ENCODE measurements around the gene POLN. TPM values are rescaled to one million over a fixed set of nuclear protein-coding genes. Genes with fewer than 3 reads are reported as not detected.

POLN gene
- total RNA-seq, 4 donors from 2014 or later, result 0.91 to 8.0 (median 1.2) TPM

DNA sequence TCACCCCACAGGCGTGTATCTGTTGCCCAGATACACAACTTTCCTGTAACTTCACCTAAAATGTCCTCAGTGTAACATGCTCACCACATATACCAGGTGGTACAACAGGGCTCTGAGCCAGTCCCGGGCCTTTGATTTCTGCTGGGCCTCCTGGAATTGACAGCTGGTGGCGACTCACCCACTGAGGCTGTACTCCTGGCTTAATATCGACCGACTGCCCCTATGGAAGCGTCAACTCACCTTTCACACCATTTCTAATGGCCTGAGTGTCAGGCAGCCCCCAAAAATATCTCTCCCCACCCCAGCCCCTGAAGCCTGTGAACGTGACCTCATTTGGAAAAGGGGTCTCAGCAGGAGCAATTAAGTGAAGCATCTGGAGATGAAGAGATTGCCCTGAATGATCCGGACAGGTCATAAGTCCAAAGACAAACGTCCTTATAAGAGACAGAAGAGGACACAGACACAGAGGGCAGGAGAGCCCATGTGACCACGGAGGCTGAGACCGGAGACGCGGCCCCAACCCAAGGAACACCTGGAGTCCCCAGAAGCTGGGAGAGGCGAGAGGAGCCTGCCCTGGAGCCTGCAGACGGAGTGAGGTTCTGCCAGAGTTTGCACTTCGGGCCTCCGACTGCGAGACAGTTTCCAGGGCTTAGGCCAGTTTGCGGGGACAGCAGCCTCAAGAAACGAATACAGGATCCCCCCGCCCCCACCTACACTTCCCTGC is 32.6 kb upstream of the POLN start:
- WGBS, result 89% methylated on average over 20 of the region's 21 CpGs
- Histone ChIP-seq H3K27ac (no peak overlapping the region), H3K36me3 (peaks cover 10% of the 10 kb centered on the region), H3K27me3 (no peaks in the 10 kb centered on the region), H3K9me3 (no peaks in the 10 kb centered on the region), H3K4me1 (no peaks in the 10 kb centered on the region), H3K4me3 (no peak overlapping the region)
- no peak for DNase-seq (ENCODE audit: low spot score in 2 of 2)
- TF ChIP-seq POLR2AphosphoS5 (IDR thresholded peaks at IDR 0.05) (no peak), EP300 (IDR thresholded peaks at IDR 0.05) (no peak), POLR2A (IDR thresholded peaks at IDR 0.05) (no peak)
- TF ChIP-seq, protein P1, sequence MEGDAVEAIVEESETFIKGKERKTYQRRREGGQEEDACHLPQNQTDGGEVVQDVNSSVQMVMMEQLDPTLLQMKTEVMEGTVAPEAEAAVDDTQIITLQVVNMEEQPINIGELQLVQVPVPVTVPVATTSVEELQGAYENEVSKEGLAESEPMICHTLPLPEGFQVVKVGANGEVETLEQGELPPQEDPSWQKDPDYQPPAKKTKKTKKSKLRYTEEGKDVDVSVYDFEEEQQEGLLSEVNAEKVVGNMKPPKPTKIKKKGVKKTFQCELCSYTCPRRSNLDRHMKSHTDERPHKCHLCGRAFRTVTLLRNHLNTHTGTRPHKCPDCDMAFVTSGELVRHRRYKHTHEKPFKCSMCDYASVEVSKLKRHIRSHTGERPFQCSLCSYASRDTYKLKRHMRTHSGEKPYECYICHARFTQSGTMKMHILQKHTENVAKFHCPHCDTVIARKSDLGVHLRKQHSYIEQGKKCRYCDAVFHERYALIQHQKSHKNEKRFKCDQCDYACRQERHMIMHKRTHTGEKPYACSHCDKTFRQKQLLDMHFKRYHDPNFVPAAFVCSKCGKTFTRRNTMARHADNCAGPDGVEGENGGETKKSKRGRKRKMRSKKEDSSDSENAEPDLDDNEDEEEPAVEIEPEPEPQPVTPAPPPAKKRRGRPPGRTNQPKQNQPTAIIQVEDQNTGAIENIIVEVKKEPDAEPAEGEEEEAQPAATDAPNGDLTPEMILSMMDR (IDR thresholded peaks at IDR 0.05), result no peak

DNA sequence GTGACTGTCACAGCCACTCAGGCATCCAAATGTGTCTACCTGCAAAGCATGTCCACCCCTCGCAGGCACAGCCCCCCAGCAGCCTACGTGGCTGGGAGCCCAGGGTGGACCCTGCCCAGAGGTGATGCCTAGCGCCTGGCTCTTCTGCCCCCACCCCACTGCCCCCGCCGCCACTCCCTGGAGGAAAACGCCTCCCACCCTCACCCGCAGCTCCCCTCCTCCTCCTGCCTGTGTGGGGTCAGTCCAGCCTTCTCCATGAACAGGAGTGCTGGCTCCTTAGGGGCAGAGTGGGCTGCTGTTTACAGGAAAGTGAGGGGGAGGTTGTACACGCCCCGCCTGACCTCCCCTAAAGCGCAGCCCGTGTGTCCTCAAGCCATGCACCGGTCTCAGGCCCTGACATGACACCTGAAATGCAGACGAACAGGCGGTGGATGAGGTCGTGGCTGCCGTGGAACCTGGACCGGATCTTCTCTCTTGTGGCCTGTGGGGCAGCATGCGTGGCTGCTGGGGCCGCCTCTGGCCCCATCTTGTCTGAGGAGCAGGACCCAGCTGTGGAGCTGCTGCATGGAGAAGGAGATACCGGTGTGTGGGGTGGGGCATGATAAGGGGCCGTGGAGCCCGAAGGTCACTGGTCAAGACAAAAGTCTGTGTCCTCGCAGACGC is 31.9 kb upstream of the POLN start:
- 90% methylated on average over 17 of the region's 24 CpGs for WGBS
- peaks cover 10% of the 10 kb centered on the region for H3K36me3 ChIP-seq
- H3K27ac ChIP-seq, result no peak overlapping the region
- no peak for DNase-seq (ENCODE audit: low spot score in 2 of 2)
- no peaks in the 10 kb centered on the region for H3K4me1 ChIP-seq
- H3K9me3 ChIP-seq, result no peaks in the 10 kb centered on the region
- no peak overlapping the region for H3K4me3 ChIP-seq
- no peaks in the 10 kb centered on the region for H3K27me3 ChIP-seq
- TF ChIP-seq EP300 (IDR thresholded peaks at IDR 0.05), result no peak
- no peak for TF ChIP-seq POLR2A (IDR thresholded peaks at IDR 0.05)
- TF ChIP-seq POLR2AphosphoS5 (IDR thresholded peaks at IDR 0.05), result no peak
- TF ChIP-seq, protein P1 (IDR thresholded peaks at IDR 0.05), result no peak

DNA sequence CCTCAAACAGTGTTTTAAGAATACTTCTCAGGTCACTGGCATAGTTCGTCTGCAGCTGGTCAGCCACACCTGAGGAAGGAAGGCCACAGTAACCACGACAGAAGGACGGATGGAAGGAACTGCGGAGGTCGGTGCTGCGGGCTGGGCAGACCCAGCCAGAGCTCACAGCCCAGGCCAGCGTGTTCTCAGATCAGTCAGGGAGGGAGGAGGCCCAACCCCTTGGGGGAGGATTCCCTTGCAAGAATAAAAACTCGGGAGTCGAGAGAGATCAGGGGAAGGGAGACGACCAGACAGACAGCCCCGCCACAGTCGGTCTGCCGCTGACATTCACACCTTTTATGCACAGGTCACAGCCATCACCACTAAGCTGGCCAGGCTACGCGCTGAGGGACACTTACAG is 31.3 kb upstream of the POLN start:
- H3K4me3 ChIP-seq, result no peak overlapping the region
- peaks cover 10% of the 10 kb centered on the region for H3K36me3 ChIP-seq
- no peaks in the 10 kb centered on the region for H3K4me1 ChIP-seq
- 89% methylated on average over 15 of the region's 15 CpGs for WGBS
- H3K27ac ChIP-seq, result no peak overlapping the region
- H3K27me3 ChIP-seq, result no peaks in the 10 kb centered on the region
- DNase-seq (ENCODE audit: low spot score in 2 of 2), result no peak
- no peak for TF ChIP-seq POLR2AphosphoS5 (IDR thresholded peaks at IDR 0.05)
- no peak for TF ChIP-seq EP300 (IDR thresholded peaks at IDR 0.05)
- no peak for TF ChIP-seq POLR2A (IDR thresholded peaks at IDR 0.05)
- TF ChIP-seq, protein P1 (IDR thresholded peaks at IDR 0.05), result no peak
- H3K9me3 ChIP-seq, result no peaks in the 10 kb centered on the region

DNA sequence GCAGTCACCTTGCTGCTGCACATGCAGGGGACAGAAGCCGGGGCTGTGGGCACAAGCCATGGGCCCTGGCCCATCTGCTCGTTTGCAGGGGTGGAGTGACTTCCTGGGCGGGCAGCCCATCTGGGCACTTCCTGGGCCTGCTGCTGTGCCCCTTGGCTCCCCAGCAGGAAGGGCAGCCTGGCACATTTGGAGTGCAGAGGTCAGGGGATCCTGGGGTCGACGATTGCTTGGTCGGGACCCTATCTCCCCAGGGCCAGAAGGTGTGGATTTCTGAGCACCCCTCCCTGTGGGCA is 30.9 kb upstream of the POLN start:
- no peaks in the 10 kb centered on the region for H3K9me3 ChIP-seq
- H3K36me3 ChIP-seq, result peaks cover 10% of the 10 kb centered on the region
- 79% methylated on average over 3 of the region's 6 CpGs for WGBS
- no peak overlapping the region for H3K27ac ChIP-seq
- H3K27me3 ChIP-seq, result no peaks in the 10 kb centered on the region
- no peak for DNase-seq (ENCODE audit: low spot score in 2 of 2)
- no peaks in the 10 kb centered on the region for H3K4me1 ChIP-seq
- TF ChIP-seq EP300 (IDR thresholded peaks at IDR 0.05) (no peak), POLR2AphosphoS5 (IDR thresholded peaks at IDR 0.05) (no peak), POLR2A (IDR thresholded peaks at IDR 0.05) (no peak)
- TF ChIP-seq, protein P1 (IDR thresholded peaks at IDR 0.05), result no peak
- no peak overlapping the region for H3K4me3 ChIP-seq

DNA sequence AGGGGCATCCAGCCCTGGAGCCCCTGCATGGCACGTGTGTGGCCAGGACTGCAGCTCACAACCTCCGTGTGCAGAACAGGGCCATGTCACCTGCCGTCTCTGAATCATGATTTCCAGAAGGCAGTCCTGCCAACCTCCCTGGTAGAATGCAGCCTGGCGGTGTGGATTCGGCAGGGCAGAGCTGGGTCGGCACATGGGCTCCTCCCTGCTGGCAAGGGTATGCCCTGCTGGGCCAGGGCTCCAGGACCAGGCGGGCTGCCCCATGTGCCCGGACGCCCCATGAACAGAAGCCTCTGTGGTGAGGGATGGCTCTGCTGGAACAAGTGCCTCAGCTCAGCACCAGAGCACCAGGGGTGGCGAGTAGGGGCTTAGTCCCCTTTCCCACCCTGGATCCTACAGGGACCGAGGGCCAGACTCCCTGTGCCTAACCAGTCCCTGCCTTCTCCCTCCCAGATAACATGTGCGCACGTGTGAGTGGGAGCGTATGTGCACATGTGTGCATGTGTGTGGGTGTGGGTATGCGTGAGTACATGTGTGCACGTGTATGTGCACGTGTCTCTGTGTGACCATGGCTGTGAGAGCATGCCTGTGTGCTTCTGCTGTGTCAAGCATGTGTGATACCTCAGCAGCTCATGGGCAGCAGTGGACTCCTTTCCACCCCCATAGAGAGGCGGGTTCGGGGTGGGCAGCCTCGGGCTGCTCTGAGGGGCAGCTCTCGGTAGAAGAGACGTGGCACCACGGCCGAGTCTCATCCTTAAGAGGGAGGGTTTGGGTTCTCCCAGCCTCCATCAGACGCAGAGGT is 30.3 kb upstream of the POLN start:
- no peaks in the 10 kb centered on the region for H3K9me3 ChIP-seq
- TF ChIP-seq POLR2A (IDR thresholded peaks at IDR 0.05), result no peak
- TF ChIP-seq EP300 (IDR thresholded peaks at IDR 0.05), result no peak
- TF ChIP-seq, protein P1 (IDR thresholded peaks at IDR 0.05), result no peak
- no peak for TF ChIP-seq POLR2AphosphoS5 (IDR thresholded peaks at IDR 0.05)
- DNase-seq (ENCODE audit: low spot score in 2 of 2), result no peak
- H3K36me3 ChIP-seq, result peaks cover 10% of the 10 kb centered on the region
- H3K4me1 ChIP-seq, result no peaks in the 10 kb centered on the region
- H3K27me3 ChIP-seq, result no peaks in the 10 kb centered on the region
- no peak overlapping the region for H3K27ac ChIP-seq
- 98% methylated on average over 11 of the region's 25 CpGs for WGBS
- no peak overlapping the region for H3K4me3 ChIP-seq
